Testis (tissue), 3 donors: ENCODE measurements around the gene FXR1. TPM values are rescaled to one million over a fixed set of nuclear protein-coding genes. Genes with fewer than 3 reads are reported as not detected.

Source experiments
- DNase-seq: peaks from one replicate; pipeline ENCODE4 v3.0.0-alpha.2; 2019
- H3K27ac ChIP-seq, 2 donors: fragments of 200-600 bp; sonication (generic); one replicate each; pipeline ENCODE4 v1.5.1; 2019
- H3K27me3 ChIP-seq: fragments of 200-600 bp; sonication (generic); one replicate; pipeline ENCODE4 v1.5.1; 2019
- H3K36me3 ChIP-seq: fragments of 200-600 bp; sonication (generic); one replicate; pipeline ENCODE4 v1.5.1; 2017; ENCODE audit warnings: low read depth; ENCODE audit errors: missing control alignments
- H3K4me1 ChIP-seq: fragments of 200-600 bp; sonication (generic); one replicate; pipeline ENCODE4 v1.5.1; 2019
- H3K4me3 ChIP-seq, 2 donors: fragments of 200-600 bp; sonication (generic); one replicate each; pipeline ENCODE4 v1.5.1; 2017 to 2019
- H3K9me3 ChIP-seq: fragments of 200-600 bp; sonication (generic); one replicate; pipeline ENCODE4 v1.5.1; 2017
- POLR2A ChIP-seq: fragments of 450-650 bp; IDR thresholded peaks from one replicate; pipeline ENCODE4 v1.6.1; 2017; ENCODE audit warnings: antibody characterized with exemption, mild to moderate bottlenecking, moderate library complexity
- WGBS, 2 donors: methylation state at CpG; one replicate each; pipeline ENCODE4 v1.1.5; 2018; 5-methylcytosine and 5-hydroxymethylcytosine counted together
- intact Hi-C: fragments of 100-400 bp; cut with DNase I; formaldehyde crosslinking; loops from one replicate; pipeline ENCODE4 v1.15.1; 2023; ENCODE audit warnings: low total_unique reads
- polyA plus RNA-seq: library from polyadenylated mRNA; stranded (reverse); fragments of 350-450 nt; fragmentation: Illumina TruSeq; extraction: RNeasy Lipid Tissue Mini Kit (QIAGEN cat#74804); gene quantifications from one replicate; pipeline ENCODE4 v1.2.3, GENCODE V29; 2014; ENCODE audit warnings: low read depth, low replicate concordance; ENCODE audit not compliant: insufficient read depth
- total RNA-seq, 2 donors: library from RNA; depleted of rRNA; stranded (reverse); fragments of >200 nt; gene quantifications; one replicate each; pipeline ENCODE4 v1.2.3, GENCODE V29; 2016
- TF ChIP-seq, protein P1 (sequence below), 3 experiments: fragments of 450-650 bp in 2 of 3; fragments of 200-600 bp in 1 of 3; sonication (generic) in 1 of 3; IDR thresholded peaks; one replicate each; pipeline ENCODE4 v1.5.1; 2016 to 2019; ENCODE audit warnings: antibody characterized with exemption in 3 of 3, mild to moderate bottlenecking in 2 of 3, moderate library complexity in 1 of 3

The FXR1 gene
- total and polyA plus RNA-seq, 3 donors from 2014 or later: 183 to 274 (median 273) TPM

DNA sequence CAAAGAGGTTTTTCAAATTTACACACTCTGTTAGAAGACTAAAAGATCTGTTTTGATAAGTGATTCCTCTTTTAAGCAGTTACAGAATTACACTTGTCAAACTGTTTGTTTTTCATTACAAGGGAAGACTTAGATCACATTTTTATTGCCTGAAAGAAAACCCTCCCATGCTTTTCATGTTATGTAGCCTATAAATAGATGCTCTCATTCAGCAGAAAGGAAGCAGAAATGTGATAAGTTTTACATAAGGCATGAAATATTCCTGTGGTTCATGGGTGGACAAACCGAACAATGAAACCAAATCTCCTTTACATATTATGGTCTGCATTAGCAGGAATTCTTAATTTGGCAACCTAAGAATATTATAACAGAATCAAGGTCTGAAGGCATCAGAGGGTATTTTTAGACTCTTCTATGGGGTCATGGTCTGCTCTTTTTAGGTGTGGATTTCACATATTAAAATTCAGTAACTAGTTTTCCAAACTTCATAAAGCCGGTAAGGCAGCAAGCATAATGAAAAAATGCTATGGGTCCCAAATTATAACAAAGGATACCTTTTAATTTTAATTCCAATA lies 37.3 kb upstream of the FXR1 start:
- Histone ChIP-seq H3K4me3 (no peak overlapping the region), H3K27ac (no peak overlapping the region), H3K4me1 (peaks cover 5% of the 10 kb centered on the region), H3K27me3 (no peaks in the 10 kb centered on the region), H3K9me3 (no peaks in the 10 kb centered on the region), H3K36me3 (no peaks in the 10 kb centered on the region)
- 73 to 79% methylated on average over 2 of the region's 2 CpGs for WGBS, 2 donors
- intact Hi-C loops: no loop called here
- no peak for TF ChIP-seq POLR2A
- TF ChIP-seq, protein P1, sequence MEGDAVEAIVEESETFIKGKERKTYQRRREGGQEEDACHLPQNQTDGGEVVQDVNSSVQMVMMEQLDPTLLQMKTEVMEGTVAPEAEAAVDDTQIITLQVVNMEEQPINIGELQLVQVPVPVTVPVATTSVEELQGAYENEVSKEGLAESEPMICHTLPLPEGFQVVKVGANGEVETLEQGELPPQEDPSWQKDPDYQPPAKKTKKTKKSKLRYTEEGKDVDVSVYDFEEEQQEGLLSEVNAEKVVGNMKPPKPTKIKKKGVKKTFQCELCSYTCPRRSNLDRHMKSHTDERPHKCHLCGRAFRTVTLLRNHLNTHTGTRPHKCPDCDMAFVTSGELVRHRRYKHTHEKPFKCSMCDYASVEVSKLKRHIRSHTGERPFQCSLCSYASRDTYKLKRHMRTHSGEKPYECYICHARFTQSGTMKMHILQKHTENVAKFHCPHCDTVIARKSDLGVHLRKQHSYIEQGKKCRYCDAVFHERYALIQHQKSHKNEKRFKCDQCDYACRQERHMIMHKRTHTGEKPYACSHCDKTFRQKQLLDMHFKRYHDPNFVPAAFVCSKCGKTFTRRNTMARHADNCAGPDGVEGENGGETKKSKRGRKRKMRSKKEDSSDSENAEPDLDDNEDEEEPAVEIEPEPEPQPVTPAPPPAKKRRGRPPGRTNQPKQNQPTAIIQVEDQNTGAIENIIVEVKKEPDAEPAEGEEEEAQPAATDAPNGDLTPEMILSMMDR (IDR thresholded peaks at IDR 0.05): no peak
- DNase-seq: no peak

DNA sequence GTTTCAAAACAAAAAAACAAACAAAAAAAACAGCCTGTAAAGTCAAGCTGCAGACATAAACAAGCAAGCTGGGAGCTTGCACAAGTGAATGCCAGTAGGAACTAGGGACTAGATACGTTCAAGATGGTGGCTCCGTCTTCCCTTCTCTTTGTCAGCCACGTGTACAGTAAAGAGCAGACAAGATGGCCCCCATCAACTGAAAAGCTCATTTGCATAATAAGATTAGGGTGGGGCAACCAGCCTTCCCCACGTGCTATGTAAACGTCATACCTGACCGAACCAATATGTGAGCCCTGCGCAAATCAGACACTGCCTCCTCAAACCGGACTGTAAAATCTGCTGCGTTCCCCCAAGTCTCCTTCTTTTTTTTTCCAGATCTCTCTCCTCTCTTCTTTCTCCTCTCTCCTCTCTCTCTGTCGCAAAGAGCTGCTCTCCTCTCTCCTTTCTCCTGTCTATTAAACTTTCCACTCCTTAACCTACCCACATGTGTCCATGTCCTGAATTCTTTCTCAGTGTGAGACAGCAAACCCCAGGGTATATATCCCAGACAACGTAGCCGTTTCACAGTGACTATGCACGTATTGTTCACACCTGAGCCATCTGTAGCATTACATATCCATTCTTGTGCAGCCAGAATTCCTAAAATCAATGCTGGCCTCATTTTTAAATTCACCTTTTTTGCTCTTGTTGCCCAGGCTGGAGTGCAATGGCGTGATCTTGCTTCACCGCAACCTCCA lies 31.2 kb upstream of the FXR1 start:
- DNase-seq: no peak
- Histone ChIP-seq H3K27me3 (no peaks in the 10 kb centered on the region), H3K4me3 (no peak overlapping the region), H3K4me1 (no peaks in the 10 kb centered on the region), H3K36me3 (no peaks in the 10 kb centered on the region), H3K27ac (no peak overlapping the region), H3K9me3 (no peaks in the 10 kb centered on the region)
- TF ChIP-seq, protein P1 (IDR thresholded peaks at IDR 0.05): no peak
- no peak for TF ChIP-seq POLR2A
- 64 to 80% methylated on average over 15 of the region's 15 CpGs for WGBS, 2 donors
- intact Hi-C loops: no loop called here

DNA sequence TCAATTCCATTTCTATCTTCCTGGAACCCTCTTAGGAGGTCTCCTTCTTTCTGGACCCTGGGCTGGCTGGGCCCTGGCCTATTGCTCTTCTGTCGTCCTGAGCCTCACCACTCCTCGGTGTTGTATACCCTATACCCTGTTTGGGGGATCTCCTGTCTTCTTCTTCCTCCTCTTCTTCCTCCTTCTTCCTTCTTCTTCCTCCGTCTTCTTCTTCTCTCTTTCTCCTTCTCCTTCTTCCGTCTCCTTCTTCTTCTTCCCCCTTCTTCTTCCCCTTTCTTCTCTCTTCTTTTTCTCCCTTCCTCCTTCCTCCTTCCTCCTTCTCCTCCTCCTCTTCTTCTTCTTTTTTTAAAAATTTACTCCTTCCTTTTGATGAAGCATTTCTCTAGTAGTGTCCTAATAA lies 30.4 kb upstream of the FXR1 start:
- no peak overlapping the region for H3K27ac ChIP-seq
- no peaks in the 10 kb centered on the region for H3K36me3 ChIP-seq
- 78 to 81% methylated on average over 4 of the region's 4 CpGs for WGBS, 2 donors
- intact Hi-C loops: no loop called here
- TF ChIP-seq, protein P1 (IDR thresholded peaks at IDR 0.05): no peak
- no peak for TF ChIP-seq POLR2A
- H3K4me1 ChIP-seq: no peaks in the 10 kb centered on the region
- no peaks in the 10 kb centered on the region for H3K9me3 ChIP-seq
- DNase-seq: no peak
- H3K27me3 ChIP-seq: no peaks in the 10 kb centered on the region
- H3K4me3 ChIP-seq: no peak overlapping the region

DNA sequence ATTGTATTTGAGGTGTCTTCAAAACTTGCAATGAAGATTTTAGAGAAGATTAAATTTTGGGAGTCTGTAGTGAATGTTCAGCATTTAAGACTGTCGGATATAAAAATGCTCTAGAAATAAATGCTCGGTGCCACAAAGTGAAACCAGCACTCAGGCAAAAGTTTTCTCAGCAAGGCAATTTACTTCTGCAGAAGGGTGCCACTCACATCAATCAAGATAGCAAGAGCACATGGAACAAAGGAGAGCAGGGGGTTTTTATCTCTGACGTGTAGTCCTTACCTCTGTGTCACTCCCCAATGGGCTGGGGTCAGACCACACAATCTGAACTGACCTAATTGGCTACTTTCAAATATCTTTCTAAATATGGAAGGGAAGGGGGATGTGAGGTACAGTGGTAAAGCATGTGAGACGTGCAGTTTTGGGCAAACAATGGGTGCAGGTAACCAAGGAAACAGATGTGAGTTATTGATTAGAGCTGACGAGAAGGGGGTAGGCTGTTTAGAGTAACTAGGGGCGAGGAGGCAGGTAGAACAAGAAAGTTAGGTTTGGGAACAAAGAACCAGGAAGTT lies 23.4 kb upstream of the FXR1 start:
- intact Hi-C loops: no loop called here

More for the DNA sequence above, 23.4 kb upstream of the FXR1 start:
- no peak for DNase-seq
- H3K36me3 ChIP-seq: no peaks in the 10 kb centered on the region
- H3K4me3 ChIP-seq: no peak overlapping the region
- no peaks in the 10 kb centered on the region for H3K27me3 ChIP-seq
- H3K9me3 ChIP-seq: no peaks in the 10 kb centered on the region
- WGBS, 2 donors: 83 to 84% methylated on average over 6 of the region's 6 CpGs
- no peak for TF ChIP-seq POLR2A
- TF ChIP-seq, protein P1 (IDR thresholded peaks at IDR 0.05): no peak
- no peaks in the 10 kb centered on the region for H3K4me1 ChIP-seq
- no peak overlapping the region for H3K27ac ChIP-seq
